Activated T-cell treated with anti-CD3 and anti-CD28 coated beads for 1 hour (primary cell): Measurements from ENCODE around the gene CTDP1.
"Not testable (repeated sequence)": the region's sequence is repeated elsewhere in the genome, so short reads cannot be mapped to it uniquely, and the experiment has no call there.

Experiments
- DNase-seq: peaks from one replicate; pipeline ENCODE4 v3.0.0-alpha.2; 2020; ENCODE audit warnings: low read depth

CTDP1 gene

DNA sequence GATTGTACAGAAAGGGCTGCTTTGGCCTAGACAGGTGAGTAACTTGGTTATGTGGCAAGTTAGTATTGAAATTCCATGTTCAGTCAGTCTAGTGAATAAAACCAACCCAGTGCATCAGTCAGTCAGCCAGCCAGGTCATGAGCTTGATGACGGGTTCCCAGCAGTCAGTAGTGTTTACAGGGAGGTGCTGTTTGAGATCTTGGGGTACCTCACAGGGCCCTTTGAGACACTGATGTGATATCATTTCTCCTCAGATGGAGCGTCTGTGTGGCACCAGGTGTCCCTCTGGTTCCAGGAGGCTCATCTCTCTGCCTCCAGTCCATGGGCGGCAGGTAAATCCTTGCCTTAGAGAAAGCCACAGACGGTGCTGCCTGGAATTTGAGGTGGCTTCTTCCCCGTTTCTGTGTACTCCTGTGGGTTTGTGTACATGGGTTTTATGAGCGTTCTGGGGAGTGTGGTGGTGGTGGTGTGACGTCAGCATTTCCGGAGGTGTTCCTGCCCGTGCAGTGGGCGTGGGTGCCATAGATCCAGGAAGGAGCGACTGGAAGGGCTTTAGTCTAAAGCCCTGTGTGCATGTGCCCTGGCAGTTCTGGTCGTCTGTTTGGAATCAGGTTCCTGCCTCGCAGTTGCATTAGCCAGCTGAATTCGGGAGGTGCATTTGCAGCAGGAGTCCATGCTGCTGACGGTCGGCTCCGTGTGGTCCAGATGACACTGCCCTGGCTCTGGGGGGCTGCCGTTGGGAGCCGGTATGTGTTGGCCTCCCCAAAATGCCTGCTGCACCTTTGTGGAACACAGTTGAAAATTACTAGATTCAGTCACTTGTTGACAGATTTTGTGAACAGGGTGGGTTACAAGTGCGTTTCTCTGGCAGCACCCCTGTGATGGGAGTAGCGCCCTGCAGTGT lies 2.1 kb downstream of the CTDP1 start:
- no peak for DNase-seq

DNA sequence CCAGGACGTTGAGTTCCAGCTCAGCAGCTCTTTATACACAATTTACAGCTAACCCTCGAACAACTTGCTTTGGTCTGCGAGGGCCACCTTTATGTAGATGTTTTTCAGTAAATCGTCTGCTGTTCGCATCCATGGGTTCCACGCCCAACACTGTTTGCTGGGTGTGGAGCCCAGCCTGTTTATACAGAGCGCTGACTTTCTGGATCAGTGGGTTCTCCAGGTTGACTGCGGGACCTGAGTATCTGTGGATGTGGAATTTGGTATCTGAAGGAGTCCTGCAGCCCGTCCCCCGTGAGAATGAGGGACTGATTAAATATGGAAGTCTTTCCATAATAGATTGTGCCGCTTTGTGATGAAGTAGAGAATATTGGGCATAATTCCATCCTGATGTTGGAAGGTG lies 2.9 kb downstream of the CTDP1 start:
- DNase-seq, result no peak

DNA sequence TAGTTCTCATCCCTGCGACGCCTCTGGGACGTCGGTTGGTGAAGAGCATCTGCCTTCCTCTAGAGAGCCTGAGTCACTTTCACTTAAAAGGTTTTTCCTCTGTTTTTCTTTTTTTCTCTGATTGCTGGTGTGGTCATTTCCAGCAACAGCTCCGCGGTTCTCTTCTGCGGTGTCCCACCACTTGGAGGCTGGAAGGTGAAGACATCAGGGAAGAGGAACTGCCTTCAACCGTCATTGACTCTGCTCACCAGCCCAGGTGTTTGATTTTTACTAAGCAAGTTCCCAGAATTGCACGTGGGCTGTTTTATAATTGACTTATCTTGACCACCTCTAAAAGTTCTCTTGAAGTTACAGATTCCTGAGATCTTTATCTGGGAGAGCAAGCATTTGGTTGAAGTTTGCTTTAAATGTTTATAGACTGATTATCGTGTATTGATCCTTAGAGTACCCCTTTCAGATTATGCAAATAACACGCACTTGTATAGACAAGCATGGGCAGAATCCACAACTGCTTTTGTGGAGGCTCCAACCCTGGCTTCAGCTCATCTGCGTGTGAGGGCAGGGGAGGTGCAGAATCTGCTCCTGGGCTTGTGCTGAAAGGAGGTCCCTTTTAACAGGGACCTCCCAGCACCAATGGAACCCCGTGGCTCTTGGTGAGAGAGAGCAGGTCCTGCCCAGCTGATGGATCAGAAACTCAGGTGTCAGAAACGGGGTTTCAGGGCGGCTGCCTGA lies 3.5 kb downstream of the CTDP1 start:
- no peak for DNase-seq

DNA sequence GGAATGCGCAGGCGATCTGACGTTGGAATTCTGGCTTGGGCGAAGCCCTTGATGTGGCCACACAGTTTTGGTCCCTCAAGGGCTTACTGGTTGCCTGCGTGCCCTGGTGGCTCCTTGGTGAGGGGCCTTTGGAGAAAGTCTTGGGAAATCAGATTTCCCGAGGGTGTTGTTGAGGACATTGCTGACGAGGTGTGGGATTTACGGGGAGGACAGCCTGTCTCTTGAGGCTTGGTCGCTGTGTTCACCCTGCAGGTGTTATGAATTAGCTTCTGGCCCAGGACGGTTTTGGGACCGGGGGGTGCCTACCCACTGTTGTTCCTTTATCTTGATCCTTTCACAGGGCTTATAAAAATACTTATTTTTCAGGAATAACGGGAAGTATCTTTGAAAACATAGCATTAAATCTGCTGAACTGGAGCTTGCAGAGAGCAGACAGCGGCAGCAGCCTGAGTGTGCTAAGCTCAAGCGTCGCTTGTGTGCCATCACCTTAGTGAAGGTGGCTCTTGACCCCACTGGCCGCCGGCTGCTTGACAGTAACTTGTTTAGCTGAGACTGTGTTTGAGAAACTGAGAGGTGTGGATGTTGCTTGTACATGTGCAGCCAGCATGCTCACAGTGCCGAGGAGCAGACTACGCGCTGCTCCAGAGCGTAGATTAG lies 4.2 kb downstream of the CTDP1 start:
- no peak for DNase-seq

DNA sequence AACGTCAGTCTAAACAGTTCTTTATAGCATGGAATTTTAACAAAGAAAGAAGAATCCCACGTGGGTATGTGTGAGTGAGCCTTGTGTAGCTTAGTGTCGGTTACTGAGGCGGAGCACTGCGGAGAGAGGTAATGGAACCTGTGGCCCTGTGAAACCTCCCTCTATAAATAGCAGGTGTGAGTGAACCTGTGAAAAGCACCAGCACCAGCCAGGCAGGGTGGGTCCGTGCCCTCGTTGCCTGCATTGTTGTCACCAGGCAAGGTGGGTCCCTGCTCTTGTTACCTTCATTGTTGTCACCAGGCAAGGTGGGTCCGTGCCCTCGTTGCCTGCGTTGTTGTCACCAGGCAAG lies 4.7 kb downstream of the CTDP1 start:
- DNase-seq, result no peak

DNA sequence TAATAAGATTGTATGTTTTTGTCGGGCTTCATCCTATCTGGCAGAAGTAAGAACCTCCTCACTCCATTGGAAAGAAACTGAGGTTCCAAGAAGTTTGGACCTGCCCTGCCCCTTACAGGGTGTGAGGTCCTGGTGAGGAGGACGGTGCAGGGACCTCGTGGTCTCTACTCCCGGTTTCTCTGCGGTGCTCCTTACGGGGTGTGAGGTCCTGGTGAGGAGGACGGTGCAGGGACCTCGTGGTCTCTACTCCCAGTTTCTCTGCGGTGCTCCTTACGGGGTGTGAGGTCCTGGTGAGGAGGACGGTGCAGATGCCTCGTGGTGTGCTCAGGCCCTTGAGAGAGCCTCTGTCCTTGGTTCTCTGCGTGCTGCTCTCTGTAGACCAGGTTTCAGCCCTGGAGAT lies 5.2 kb downstream of the CTDP1 start:
- DNase-seq, result no peak

DNA sequence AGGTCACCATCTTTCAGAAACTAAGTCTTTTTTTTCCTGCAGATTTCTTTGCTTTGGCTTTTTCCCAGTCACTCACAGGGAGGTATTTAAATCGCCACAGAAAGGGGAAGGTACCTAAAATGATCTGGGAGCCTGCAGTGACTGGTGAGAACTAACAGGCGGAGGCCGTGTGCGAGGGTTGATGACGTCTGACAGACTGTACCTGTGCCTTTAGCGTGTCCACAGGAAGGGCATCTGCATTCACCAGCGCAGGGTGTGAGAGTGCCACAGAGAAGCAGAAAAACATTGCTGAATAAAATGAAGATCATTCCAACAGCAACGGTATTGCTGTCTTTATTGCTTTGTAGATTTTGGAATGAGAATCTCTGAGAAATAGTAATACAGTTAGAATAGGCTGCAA lies 5.7 kb downstream of the CTDP1 start:
- no peak for DNase-seq

DNA sequence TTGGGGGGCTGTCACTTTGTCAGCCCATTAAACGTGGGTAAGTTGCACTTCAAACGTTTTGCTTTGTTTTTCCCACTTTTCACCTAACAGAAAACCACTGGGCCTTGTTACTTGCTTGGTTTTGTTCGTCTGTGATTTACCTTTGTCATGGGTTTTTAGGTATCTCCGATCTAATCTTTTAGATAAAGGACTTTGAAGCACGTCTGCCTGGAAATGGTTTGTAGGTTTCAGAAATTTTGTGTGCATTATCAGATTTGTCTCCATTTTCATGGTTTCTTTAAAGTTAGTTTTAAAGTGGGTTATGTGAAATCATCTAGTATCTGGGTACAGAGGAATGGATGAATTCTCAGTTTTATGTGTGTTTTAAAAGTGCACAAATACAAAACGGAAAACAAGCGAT lies 6.4 kb downstream of the CTDP1 start:
- no peak for DNase-seq

DNA sequence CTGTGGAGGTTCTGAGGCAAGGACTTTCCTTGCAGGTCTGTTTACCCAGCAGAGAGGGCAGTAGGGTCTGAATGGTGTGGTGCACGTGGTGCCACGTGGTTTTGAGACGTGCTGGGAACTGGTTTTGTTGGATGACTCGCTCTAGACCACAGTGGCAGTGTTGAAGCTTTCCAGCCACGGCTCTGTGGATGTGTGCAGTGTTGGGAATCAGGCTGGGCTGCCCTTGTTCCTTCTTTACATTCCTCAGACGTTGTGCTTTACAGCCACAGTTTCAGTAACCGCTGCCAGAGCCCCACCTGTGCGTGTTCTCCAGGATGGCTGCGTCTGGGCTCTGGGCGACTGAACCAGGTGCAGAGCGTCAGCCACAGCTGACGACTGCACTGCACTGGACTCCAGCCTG lies 8.2 kb downstream of the CTDP1 start:
- DNase-seq, result no peak

DNA sequence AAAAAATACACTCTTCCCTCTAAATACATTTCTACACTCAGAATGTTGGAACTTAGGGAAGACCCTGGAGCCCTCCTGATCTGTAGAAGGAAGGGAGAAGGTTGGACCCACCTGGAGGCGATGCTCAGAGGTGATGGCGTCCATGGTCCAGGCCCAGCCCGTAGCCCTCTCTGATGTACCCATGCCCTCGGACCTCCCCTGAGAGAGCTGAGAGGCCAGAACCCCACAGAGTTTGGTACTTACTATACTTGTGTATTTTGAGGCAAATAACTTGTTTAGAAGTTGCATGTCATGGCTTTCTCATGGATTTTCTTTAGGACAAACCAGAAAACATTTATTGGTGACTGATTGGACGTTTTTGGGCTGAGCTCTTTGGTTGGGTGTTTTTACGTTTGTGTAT lies 10.5 kb downstream of the CTDP1 start:
- DNase-seq, result no peak

DNA sequence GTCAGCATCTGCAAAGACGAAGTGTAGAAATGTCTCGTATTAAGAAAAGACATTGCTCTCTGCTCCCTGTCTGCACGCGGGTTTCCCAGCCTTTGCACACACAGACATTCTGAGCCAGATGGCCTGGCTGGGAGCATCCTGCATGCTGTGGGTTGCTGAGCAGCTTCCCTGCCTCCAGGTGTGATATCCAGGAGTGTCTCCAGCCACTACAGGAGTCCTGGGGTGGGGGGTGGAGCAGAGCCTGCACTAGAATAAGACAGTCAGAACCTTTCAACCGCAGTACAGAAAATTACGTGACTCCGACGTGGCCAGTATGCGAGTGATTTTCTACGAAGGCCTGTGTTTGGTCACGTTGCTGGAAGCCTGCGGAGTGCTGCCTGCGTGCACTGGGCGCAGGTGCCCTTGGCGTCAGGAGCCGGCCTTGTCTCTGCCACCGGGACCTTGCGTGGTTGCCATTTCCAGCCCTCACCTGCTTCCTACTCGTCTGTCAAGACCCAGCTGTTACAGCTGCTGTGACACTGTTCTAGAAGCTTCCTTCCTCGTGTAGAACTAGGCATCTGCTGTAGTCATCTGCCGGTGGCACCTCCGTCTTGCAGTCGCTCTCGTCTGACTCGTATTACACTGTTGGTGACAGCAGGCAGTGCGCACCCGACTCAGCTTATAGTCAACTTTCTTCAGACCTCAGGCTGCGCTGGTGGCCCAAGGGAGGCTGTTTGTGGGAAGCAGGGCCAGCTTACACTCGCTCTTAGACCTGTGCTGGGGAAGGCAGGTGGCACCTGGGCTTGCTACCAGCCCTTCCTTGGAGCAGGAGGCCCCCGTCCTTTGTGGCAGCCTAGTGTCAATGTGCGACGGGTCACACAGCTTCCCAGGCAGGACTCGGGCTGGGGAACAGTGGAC lies 11.2 kb downstream of the CTDP1 start:
- no peak for DNase-seq

DNA sequence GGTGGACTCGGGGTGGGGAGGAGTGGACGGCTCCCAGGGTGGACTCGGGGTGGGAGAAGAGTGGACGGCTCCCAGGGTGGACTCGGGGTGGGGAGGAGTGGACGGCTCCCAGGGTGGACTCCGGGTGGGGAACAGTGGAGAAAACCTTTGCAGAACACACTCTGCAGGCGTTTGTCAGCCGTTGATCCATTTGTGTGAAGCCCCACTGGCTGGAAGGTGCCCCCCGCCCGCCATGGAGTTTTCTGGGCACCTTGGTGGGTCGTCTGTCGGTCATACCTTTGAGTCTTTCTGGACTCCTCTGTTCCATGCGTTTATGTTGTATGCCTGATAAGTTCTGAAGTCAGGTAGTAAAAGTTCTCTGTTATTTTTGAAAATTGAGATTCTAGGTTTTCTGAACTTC lies 12.5 kb downstream of the CTDP1 start:
- no peak for DNase-seq

DNA sequence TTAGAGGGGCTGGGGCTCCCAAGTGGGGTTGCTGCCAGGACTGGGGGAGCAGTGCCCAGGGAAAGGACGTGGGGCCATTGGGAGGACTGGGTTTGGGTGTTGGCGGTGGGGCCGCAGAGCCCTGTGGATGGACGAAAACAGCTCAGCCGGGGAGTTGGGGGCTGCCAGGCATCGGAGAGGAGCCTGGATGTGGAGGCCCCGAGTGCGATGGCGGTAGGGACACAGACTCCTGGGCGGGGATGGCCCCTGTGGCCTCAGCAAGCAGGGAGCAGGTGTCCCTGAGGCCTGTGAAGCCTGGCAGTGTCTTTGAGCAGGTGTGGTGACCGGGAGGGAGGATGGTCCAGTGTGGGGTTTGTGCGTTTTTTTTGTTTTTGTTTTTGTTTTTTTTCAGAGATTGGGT lies 13.3 kb downstream of the CTDP1 start:
- DNase-seq, result no peak

DNA sequence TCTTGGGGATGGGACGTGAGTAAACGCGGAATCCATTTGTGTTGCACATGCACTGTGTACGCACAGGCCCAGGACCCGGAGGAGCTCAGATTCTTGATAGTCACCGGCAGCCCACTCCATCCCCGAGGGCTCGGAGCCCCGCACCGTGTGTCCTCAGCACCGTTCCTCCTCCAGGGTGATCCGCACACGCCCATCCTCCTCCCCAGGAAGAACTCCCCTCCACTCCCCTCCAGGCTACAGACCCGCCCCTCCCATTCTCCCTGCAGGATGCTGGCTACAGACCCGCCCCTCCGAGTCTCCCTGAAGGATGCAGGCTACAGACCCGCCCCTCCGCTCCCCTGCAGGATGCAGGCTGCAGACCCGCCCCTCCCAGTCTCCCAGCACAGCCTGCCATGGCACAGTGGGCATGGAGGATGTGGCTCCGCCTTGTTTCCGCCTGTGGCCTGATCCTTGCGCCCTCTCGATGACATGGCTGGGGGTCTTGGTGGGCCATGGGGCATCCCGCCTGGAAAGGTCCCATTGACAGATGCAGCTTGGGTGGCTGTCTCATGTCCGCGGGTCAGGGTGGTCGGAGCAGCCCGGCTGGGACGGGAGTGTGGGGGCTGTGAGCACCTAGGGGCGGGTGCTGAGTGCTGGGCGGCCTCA lies 14.1 kb downstream of the CTDP1 start:
- no peak for DNase-seq

DNA sequence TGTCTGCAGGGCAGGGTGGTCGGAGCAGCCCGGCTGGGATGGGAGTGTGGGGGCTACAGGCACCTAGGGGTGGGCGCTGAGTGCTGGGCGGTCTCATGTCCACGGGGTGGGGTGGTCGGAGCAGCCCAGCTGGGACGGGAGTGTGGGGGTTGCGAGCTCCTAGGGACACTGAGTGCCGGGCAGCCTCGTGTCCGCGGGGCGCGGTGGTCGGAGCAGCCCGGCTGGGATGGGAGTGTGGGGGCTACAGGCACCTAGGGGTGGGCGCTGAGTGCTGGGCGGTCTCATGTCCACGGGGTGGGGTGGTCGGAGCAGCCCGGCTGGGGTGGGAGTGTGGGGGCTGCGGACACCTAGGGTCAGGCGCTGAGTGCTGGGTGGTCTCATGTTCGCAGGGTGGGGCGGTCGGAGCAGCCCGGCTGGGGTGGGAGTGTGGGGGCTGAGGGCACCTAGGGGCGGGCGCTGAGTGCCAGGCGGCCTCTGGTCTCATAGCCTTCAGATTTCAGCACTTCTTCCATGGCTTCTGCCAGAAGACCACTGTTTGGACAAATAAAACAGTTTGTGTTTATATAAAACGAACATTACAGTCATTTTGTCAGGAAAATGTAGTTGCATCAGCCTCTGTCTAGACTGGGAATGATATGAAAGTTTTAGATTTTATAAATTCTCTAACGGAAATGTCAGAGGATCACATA lies 14.7 kb downstream of the CTDP1 start:
- DNase-seq, result not testable (repeated sequence)

DNA sequence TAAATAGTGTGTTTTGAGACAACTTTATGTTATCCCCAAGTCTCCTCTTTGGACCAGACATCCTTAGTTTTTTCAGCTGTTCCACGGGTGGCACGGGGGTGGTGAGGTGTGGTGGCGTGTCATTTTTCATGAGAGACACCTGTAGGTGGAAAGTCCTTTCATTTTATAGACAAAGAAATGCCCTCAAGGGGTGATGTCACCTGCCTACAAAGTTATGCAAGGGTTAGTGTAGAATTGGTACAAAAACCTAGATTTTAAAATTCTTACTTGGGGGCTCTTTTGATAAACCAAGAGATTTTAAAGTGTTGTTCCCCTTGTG lies 15.3 kb downstream of the CTDP1 start:
- no peak for DNase-seq

DNA sequence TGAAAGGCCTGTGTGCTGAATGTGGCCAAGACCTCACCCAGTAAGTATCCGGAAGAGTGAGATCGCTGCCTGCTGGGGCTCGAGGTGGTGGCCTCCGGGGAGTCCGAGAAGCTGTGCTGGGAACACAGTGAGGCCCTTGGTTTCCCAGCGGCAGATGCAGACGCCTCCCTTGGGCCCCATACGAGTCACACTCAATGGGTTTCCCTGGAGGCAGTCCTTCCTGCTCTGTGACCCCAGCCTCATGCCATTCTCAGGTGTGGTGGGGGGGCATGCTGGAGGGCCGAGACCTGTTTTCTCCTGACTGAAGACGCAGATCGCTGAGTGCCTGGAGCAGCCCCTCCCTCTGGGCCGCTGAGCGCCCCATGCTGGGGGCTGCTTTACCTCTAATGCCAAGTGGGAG lies 15.7 kb downstream of the CTDP1 start:
- DNase-seq, result no peak

DNA sequence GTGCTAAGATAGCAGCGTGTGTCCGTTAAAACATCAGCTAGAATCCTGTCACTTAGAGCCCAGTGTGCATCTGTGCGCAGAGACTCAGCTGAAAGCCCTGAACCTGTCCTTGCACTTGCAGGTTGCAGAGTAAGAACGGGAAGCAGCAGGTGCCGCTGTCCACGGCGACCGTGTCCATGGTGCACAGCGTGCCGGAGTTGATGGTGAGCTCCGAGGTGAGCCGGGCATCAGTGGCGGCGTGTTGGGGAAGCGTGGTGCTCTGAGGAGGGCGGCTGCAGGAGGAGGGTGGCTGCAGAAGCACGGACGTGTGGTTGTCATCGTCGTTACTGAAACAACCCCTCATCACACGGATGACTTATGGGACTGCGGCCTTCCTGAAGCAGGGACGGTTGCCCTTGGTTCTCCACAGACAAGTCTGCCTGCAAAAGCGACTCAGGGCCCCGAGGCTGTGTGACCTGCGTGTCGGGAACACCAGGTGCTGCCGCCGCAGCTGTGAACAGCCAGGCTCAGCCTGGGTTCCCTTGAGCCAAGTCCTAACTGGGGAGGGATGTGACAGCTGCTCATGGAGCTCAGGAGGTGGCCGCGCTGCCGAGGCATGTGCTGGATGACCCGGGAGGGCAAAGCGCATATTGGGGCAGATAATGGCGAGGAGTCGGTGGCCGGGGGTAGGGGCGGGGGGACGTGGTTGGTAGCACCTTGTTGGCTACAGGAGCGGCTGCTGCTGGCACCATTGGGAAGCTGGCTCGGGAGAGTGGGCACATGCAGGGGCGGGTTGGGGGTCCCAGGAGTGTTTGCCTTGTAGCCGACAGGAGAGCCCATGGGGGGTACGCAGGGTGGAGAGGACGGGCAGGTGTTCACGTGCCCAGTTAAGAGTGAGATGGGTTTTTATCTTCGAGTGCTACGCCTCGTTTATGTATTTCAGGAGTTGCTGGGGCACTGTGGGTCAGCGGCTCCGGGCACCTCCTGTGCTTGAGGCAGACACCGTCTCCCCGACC lies 16.6 kb downstream of the CTDP1 start:
- no peak for DNase-seq

DNA sequence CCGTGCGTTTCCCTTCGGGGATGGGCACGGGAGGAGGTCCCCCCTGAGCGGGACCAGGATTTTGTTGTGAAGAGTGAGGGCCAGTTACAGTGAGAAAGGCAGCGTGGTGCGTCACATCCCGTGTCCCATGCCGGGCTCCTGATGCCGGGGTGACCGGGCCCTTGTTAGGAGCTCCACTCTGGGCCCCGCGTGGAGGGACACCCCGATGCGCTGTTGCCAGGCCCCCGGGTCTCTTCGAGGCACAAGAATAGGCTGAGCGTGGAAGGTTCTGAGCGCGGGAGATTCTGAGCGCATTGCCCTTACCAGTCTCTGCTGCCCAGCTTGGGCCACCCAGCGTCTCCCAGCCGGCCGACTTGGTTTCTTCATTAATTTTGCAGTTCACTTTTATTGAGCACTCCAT lies 17.6 kb downstream of the CTDP1 start:
- DNase-seq, result no peak

DNA sequence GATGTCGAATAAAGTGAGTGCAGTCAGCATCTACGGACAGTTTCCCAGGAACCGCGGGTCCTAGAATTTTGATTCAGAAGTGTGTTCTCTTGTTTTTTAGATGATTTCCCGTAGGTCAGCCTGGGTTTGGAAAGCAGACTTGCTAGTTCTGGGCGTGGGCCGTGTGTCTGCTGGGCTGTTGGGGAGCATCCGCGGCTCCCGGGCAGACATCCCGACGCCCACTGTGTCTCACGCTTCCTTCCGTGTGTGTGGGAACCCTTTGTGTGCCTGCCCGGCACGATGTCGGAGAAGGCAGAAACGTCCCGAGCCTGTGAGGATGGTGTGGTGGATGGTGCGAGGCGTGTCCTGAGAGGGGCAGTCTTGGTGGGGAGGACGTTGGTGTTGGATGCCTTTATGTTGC lies 18.4 kb downstream of the CTDP1 start:
- no peak for DNase-seq
